GM18951 (cell line): ENCODE measurements around the gene ARPC5L.

Source experiments
- POLR2A ChIP-seq: IDR thresholded peaks from 4 replicates; pipeline ENCODE4 v1.6.1; 2011; ENCODE audit warnings: mild to moderate bottlenecking; ENCODE audit not compliant: insufficient read length, insufficient read depth; ENCODE audit errors: extremely low read depth
- in situ Hi-C: fragments of 300-500 bp; cut with MboI; formaldehyde crosslinking; loops from one replicate; pipeline ENCODE4 v1.12.0; 2022; ENCODE audit warnings: low sequenced_read_pairs, mixed read lengths, inconsistent platforms; ENCODE audit not compliant: unreplicated experiment

ARPC5L gene

GRCh38 chr9:124861342-124862229 lies at the start of gene ARPC5L, which contains the start of gene RPL35:
TSS of gene ARPC5L (plus strand) at chr9:124862130. CDS start at chr9:124869291, 7,161 bp downstream.
TSS of gene RPL35 (minus strand) at chr9:124861957. CDS start at chr9:124861912, 45 bp downstream.
- in situ Hi-C loops, result no loop called here
- TF ChIP-seq POLR2A, result peak; percentile 98

- in situ Hi-C loops, result no loop called here
- TF ChIP-seq POLR2A, result no peak
Measured at GRCh38 chr9:124812441-124812876, 49.5 kb upstream of the ARPC5L start.

DNA sequence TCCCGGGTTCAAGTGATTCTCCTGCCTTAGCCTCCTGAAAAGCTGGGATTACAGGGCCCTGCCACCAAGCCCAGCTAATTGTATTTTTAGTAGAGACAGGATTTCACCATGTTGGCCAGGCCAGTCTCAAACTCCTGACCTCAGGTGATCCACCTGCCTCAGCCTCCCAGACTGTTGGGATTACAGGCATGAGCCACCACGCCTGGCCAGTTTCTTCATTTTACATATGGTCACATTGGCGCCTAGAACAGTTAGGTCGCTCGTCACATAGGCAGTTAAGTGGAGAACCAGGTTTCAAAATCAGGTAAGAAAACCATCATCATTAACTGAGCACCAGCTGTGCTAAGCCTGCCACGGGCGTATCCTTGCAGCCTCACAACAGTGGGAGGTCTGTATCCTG lies 48.9 kb upstream of the ARPC5L start:
- in situ Hi-C loops, result no loop called here

DNA sequence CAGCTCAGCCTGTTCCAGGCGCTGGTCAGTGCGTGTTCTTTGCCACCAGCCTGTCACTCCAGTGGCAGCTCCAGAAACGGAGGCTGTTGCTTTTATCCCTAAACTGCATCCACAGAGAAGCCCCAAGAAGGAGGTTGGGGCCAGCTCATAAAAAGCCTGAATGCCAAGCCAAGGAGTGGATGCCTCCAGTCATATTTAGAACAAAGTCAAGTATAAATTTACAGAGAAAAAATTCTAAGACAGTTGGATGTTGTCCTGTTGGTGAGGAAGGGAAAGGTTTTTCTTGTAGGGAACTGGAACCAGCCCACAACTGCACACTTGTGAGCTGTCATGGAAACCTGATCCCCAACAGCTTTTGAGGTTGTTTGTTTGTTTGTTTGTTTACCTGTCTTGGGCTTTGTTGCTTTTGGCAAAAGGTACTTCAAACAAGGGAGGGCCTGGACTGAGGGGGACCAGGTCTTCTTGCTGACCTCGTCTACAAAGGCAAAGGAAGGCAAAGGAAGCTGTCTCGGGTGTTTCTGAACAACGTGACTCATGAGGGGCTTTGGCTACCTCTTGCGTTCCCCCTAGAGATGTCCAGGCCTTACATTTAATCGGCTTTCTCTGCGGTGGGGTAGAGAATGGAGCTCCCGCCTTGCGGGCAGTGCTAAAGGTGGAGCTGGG lies 48.3 kb upstream of the ARPC5L start:
- in situ Hi-C loops, result no loop called here
- TF ChIP-seq POLR2A, result no peak

More for the DNA sequence above, 48.9 kb upstream of the ARPC5L start:
- TF ChIP-seq POLR2A, result no peak

- in situ Hi-C loops, result no loop called here
- TF ChIP-seq POLR2A, result no peak
Measured at GRCh38 chr9:124814164-124814535, 47.8 kb upstream of the ARPC5L start.

GRCh38 chr9:124815601-124816000 lies 46.3 kb upstream of the ARPC5L start:
- no peak for TF ChIP-seq POLR2A
- in situ Hi-C loops, result no loop called here

- no peak for TF ChIP-seq POLR2A
- in situ Hi-C loops, result no loop called here
Measured at GRCh38 chr9:124818431-124819281, 43.3 kb upstream of the ARPC5L start.

DNA sequence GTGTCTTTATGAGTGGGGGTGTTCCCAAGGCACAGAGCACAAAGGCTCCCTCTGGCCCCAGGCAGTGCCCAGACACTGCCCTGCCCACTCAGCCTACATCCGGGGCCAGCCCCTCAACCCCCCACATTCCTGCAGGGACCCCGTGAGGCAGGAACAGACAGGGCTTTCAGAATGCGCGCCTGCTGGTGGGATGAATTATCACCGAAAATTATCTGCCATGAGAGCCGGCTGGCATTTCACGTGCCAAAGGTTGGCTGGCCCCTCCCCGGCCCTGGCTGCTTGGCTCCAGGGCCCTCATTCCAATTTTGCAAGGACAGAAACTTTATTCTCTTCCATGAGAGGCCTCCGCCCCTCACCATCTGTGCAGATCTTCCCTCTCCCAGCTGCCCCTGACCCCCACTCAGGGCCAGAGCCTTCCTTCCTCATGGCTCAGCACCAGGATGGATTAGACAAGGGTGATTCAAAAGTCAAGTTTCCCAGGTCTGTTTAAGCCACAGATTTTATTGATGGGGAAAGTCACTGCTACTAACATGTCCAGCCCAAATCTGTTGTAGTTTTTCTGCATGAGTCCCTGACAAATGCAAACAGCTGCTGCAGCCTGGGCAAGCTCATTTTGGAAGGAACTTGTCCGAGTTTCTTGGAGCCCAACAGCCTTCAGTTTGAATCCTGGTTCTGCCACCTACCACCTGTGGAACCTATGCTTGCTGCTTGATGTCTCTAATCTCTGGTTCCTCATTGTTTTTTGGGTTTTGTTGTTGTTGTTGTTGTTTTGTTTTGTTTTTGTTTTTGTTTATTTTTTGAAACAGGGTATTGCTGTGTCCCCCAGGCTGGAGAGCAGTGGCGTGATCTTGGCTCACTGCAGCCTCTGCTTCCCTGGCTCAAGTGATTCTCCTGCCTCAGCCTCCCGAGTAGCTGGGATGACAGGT lies 41.0 kb upstream of the ARPC5L start:
- TF ChIP-seq POLR2A, result no peak
- in situ Hi-C loops, result no loop called here

DNA sequence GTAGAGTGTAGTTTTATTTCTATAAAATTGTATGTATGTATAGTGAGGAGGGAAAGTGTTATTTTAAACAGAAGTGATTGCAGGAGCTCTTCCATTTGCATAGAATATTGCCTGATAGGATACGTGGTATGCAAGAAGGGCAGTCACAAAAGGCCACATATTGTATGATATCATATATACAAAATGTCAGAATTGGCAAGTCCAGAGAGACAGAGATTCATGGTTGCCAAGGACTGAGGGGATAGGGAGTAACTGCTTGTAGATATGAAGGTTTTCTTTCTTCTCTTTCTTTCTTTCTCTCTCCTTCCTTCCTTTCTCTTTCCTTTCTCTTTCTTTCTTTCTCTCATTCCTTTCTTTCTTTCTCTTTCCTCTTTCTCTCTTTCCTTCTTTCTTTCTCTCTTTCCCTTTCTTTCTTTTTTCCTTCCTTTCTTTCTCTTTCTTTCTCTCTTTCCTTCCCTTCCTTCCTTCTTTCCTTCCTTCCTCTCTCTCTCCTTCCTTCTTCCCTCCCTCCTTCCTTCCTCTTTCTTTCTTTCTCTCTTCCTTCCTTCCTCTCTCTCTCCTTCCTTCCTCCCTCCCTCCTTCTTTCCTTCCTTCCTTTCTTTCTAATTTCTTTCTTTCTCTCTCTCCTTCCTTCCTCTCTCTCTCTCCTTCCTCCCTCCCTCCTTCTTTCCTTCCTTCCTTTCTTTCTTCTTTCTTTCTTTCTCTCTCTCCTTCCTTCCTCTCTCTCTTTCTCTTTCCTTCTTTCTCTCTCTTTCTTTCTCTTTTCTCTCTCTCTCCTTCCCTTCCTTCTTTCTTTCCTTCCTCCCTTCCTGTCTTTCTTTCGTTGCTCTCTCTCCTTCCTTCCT lies 33.2 kb upstream of the ARPC5L start:
- in situ Hi-C loops, result no loop called here
- TF ChIP-seq POLR2A, result no peak

GRCh38 chr9:124829334-124829669 lies 32.6 kb upstream of the ARPC5L start:
- in situ Hi-C loops, result no loop called here

DNA sequence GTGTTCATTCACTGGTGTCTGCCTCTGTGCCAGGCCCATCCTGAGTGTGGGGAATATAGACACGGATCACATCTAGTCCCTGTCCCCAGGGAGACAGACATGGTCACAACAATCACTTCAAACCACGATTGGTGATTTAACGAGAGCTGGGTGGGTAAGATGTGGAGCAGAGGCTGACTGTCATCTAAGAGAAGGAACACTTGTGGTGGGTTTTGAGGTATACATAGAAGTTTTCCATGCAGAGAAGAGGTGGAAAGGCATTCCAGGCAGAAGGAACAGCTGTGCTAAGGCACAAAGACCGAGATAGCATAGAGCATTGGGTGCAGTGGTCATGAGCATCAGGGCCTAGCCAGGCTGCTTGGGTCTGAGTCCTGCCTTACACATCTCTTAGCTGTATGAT lies 31.3 kb upstream of the ARPC5L start:
- in situ Hi-C loops, result no loop called here
- TF ChIP-seq POLR2A, result no peak

More at GRCh38 chr9:124829334-124829669, 32.6 kb upstream of the ARPC5L start:
- no peak for TF ChIP-seq POLR2A
